ENCODE data around the gene FIP1L1.

Gene FIP1L1

DNA sequence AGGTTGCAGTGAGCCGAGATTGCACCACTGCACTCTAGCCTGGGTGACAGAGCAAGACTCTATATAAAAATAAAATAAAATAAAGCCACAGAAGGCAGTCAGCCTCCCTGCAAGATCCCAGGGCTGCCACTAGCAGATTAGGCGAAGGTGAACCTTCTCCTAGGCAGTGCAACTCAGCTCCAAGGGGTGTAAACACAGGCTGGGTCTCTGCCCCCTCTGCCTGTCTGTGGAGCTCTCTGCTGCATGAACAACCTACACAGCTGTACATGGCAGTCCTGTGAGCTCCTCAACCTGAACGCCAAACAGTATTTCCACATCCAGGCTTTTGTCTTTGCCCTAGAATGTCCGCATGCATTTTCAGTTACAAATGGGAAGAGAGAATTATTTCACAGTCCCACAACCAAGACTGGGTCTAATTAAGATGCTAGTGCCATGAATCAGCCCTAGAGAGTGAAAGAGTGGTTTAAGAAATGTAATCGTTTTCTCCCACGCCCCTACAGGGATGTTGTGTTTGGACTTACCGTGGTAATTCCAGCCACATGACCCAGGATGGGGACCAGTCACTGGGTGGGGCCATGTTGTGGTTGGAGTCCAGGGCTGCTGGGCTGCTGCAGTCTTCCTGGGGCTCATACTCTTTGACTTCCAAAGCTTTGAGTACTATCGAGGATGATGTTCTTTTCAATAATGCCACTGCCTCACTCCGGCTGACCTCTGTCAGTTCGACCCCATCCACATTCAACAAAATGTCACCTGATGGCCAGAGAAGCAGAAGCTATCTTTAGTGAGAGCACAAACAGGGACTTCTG, 99.0 kb downstream of the FIP1L1 start:
- no peak for DNase-seq

DNA sequence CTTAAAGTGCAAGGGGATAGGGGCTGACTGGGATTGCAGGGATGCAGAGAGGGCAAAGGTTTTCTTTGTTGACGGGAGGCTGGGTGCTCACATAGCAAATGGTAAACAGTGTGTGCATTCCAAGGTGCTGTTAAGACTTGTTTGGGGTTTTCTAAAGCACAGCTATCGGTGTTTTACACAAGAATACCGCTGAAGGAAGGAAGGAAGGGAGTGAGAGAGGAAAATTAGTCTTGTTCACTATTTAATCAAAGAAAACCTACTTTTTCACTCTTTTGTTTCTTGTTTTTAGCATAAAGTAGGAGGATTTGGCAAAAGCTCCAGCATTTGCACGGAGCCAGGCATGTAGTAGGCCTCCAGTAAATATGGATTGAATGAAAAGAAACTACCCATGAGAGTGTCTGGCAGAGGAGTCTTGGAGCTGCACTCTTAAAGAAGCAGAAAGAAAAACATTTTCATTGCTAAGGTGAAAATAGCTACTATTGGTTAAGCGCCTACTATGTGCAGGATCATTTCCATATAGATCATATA, 99.7 kb downstream of the FIP1L1 start:
- DNase-seq: no peak

DNA sequence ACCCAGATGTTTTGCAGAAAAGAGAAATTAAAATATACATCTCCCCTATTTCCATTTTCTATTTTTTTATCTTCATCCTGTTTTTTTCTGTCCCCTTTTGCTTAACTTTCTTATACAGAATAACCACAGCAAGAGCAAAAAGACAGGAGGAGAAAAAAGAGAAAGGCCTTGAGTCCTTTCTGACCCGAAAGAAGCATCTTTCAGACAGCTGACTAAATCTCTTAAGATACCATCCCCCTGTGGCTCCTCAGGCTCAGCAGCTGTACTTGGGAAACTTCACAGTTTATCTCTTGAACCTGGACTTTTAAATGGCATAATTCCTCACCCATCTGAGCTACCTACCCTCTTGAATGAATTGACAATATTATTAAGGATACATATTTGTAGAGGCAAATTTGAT, 100.2 kb downstream of the FIP1L1 start:
- no peak for DNase-seq

DNA sequence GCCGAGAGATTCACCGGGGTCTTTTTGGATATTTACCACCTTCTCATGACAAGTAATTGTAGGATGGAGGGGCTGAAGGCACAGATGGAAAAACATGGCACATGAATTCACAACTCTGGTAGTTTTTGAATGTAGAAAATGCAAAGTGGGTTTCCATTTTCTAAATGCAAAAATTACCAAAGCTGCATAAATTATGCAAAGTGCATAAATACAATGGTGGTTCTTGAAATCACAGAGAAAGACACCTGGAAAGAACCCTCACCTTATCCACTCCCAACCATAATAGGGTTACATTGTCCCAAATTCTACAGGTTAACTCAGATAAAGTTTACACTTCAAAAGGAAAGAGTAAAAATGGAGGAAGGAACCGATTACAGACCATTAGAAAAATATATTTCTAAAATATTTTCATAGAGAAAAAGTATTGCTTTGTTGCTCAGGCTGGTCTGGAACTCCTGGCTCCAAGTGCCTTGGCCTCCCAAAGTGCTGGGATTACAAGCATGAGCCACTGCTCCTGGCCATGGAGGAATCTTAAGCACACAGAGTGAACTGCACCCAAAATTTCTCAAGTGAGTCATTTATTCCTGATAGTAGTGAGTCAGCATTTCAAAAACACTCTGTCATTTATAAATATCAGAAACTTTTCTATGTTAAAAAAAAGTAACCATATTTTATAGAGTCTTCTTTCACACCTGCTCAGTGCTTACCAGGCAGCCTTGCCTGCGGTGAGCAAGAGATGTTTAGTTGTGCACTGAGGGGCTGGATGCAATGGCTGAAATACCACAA, 101.4 kb downstream of the FIP1L1 start:
- DNase-seq: no peak

DNA sequence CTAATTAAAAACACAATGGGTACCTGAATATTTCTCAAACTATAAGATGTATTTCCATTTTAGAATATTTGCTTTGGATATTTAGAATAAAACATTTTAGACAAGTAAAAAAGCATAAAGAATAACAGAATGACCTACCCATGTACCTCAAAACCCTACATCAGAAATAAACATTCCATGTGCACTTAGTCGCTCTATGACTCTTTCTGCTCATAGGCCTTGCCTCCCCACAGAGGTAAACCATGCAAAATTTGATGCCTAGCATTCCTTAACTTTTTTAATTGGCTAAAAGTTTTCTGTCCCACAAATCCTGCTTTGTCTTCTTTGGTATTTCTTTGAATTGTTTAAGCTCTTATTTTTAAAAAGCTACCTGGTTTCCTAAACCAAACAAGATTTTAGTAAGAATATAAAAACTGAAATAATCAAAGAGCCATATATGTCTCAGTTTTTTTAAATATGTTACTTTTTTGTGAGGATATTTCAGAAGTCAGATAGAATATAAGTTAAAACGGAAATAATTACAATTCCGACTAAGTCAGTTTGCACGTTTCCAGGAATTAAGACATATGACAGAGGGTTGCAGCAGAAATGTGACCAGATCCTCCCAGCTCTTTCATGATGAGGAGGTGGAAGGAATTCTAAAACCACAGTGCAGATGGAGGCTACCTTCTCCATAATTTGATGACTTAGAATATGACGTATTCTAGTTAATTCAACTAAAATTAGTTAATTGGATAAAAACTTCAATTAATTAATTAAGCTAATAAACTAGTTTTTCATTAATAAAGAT, 102.5 kb downstream of the FIP1L1 start:
- DNase-seq: no peak

DNA sequence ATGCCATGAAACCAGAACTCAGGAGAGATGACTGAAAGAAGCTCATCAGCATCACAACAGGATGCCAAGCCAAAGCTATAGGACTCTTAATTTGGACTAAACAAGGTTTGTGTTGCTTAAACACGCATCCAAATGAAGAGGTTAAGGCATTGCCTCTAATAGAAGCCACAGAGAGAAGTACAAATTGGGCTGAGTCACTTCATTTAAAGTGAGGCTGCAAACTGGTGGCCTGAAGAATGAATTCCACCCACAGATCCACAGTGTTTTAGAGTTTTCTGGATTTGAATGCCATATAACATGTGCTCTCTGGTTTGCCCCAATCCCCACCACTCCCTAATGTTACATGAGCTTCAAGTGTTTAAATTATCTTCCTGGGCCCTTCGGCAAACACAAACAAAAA, 103.5 kb downstream of the FIP1L1 start:
- no peak for DNase-seq

DNA sequence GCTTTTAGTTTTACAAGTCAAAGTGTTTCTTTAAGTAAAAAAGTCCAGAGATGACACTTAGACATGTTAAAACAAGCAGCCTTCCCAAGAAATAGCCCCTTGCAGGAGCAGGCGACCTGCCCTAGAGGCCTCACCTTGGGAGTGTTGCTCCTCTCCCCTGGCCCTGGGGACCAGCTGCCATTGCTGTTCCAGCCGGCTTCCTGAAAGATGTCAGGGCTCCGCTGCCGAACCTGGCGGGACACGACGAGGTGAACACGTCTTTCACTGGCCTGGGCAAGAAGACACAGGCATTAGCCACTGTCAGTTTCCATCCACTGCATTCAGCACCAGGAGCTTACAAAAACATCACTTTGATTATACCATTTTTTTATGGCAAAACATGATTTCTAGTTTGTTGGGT, 104.1 kb downstream of the FIP1L1 start:
- no peak for DNase-seq

DNA sequence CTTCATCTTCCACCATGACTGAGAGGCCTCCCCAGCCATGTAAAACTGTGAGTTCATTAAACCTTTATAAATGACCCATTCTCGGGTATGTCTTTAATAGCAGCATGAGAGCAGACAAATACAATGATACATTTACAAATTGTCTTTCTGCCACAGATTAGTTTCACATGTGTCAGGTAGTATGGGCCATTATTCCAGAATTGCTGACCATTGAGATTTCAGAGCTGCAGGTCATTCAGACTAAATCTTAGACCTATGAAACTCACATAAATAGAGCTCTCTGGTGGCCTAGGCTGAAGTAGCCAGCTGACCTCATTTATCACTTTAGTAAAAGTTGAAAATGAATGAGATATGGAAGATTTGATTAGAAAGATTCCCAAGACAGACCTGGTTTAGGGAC, 105.8 kb downstream of the FIP1L1 start:
- no peak for DNase-seq

DNA sequence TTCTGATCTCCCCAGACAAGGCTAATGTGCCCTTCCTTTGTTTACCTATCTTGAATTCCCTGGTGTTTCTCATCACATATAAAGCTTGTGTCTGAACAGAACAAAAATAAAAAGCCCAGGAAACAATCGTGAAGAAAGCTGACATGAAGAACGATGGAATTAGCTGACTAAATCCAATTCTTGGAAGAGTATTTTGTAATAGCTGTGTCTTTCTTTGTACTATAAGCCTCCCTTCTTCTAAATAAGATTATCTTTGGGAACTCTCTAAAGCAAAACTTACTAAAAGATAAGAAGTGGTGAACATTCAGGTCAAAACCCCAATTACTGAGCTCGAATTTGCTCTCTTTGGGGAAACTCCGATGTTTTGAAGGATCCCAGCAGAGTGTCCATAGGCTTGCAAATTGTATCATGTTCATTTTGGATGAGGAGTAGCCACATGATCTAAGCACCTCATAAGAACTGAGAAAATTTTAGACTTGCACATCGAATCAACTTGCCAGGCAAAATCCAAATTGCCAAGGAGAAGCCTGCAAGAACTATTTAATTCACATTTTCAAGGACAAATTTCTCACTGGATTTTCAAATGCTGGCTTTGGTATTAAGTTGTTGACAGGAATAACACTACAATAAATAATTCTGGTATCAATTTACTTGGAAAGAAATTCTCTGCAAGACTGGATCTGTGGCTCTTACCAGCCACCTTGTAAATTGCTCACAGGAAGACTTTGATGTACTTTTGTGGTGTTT, 107.6 kb downstream of the FIP1L1 start:
- no peak for DNase-seq

DNA sequence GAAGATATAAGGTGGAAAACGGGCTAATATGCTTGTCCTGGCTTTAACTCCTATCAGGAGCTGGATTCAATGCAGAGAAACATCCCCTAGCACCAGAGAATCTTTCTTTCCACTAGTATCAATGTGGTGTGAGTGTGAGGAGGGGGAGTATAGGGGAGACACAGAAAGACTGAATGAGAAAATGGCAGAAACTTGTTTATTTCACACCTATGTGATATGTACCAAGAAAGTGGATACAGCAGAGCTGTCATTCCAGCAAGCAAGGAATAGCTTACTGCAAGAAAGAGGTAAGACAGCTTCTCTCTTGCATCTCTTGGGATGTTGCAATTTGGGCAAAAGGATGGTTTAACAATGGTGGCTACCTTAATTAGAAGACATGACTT, 108.2 kb downstream of the FIP1L1 start:
- DNase-seq: no peak

DNA sequence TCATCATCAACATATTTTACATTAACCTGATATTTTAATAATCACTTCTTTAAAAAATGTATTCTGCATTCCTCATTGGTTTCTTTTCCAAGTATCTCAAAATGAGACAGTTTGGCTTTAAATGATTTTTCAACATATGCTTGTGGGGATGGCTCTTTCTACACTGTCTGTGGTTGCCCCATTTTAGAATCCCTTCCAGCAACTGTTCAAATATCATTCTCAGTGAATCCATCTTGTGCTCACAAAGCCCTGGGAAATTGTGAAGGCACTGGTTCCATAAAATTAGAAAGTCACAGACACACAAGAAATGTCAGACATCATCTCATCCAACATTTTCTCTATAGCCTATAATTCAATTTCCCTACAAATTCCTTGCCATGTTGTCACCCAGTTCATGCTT, 110.3 kb downstream of the FIP1L1 start:
- no peak for DNase-seq

DNA sequence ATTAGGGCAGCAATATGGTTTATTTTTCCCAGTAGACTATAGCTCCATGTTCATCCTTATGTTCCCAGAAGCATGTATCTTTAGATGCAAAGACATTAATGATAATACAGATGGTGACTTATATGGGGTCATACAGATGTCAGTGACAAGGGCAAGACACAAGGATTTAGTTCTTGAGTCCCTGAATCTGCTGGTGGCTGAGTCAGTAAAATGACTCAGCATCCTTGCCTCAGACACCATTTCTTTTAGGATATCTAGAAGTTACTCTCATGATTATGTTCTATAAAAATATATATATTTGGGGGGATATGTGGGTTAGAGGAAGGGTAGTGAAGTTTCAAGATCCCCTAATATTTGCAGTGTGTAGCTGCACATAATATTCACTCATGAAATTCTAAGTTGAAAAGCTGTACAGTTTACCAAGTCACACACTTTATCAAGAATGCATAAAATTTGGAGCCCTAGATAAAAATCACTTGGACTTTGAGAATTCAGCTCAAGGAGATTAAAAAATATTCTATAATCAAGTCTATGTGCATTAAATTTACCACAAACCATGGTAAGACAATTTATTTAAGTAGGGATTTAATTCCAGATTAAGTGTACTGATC, 111.9 kb downstream of the FIP1L1 start:
- DNase-seq: no peak

DNA sequence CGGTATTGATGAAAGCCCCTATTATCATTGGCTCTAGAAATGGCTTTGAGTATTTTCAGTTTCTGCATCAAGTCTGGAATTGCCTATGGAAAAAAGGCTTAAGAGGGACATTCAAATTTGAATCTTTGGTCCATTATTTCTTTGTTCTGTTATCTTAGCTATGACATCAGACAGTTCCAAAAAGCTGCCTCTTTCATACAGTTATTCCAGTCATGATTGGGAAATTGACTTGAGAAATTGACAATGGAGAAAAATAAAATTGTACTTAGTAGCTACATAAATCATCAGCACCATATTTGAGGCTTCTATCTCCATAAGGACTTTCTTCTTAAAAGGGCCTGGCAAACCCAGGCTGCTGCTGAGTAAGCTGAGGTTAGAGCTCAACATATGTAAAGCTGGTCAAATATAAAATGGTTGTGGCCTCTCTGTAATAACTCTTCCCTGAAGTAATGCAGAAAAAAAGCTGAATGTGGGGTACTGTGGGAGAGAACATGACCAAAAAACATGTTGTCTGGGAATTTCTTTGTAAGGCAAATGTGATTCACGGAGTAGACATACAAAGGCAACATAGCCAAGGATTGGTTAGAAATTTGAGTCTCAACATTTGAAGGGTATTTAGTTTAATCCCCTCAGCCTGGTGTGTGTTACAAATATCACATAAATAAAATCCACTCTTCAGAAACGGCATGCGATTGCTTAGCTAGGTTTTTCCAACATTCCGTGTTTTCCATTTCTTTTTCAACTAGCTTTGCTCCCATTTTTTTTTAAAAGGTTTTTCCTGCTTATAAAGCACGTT, 112.9 kb downstream of the FIP1L1 start:
- no peak for DNase-seq

DNA sequence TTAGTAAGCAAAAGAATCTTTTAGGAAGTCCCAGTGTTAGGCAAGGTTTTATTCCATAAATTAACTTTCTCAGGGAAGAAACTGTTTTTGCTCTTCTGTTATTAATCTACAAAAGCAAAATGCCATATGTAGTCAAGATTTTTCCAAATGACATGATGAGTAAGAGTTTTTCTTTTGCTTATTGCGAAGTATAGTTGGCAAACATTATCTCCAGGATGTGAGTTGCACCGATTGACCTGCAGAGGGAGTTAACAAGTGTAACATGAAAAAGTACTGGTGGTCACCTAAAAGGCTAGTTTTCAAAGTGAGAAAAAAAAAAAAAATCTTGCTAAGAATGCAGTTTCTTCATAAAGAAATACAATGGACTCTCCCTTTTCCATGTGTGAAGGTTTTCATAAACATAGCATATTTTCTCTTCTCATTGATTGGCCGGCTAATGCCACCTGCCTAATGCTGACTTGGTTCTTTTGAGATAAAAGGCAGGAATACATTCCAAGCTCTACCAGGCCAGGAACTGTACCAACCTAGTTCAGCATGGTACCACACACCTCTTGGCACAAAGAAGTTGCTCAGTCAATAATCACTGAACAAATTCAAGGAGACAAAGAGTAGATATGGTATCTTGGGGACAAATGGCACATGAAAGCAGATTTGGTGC, 113.7 kb downstream of the FIP1L1 start:
- no peak for DNase-seq

DNA sequence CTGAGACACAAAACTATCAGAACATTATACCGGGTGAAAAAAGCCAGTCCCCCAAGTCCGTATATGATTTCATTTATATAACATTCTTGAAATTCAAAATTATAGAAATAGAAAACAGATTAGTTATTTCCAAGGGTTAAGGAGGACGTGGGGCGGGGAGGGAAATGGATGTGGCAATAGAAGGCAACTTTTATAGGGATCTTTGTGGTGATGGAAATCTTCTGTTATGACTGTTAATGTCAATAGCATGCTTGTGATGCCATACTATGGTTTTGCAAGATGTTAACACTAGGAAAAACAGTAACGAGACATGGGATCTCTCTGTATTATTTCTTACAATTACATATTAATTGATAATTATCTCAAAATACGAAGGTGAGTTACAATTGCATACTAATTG, 117.4 kb downstream of the FIP1L1 start:
- no peak for DNase-seq

DNA sequence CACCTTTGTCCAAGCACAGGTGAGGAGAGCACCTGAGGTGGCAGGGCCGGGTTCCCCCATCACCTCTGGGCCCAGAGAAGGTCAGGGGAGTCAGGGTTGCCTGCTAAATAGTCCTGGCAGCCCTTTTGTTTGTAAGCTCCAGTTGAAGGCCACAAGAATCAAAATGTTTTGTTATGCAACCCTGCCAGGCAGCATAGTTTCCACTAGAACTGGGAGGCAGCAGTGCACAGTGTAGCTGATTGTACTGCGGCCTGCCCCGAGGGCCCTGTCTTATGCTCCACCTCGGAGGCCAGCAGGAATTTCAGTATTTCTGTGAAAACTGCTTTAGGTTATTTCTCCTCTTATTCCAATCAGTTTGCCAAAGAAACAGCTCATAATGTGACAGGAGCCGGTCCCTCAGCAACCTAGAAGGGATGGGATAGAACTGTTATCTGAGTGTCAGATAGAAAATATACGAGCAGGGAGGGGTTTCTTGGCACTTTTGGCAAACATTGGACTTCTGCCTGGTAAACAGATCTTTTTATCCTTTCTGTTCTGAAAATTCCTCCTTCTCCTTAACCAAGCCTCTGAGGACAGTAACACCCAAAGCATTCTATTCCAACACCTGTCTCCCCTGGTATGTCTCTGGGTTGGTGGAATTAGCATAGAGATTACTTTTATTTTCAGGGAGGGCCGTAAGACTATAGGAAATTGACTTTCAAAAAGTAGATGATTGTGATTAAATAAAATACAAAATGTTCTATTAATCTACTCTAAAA, 120.2 kb downstream of the FIP1L1 start:
- DNase-seq: no peak

DNA sequence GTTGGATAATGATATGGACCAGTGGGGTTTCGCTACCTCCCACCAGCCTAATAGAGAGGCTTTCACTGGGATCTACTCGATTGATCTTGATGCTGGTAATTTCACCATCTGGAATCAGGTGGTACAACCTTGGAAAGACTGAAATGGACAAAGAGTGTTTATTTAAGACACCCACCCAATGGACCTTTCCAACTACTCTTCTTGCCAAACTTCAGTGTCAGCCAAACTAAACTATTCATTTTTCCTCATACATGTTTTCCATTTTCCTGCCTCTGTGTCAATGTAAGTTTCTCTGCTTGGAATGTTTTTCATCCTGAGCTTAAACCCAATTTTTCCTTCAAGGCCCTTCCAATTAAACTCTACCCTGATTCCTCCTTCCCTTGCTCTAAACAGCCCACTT, 121.3 kb downstream of the FIP1L1 start:
- DNase-seq: no peak

DNA sequence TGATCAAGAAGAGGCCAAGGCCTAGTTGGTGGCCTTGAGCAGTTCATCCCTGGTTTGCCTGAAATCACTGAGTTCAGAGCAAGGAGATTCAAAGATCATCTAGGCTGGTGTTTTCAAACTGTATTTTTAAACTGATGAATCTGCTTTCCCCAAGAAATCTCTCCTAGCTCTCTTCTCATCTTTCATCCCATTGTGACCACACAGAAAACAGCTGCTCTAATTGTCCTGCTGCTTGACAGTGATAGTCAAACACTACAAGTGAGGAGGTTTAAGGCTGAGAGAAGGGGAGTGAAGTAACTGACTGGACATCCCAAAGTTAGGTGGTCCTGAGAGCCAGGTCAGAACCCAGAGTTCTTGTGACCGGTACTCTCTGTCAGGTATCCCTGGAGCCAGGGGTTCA, 122.3 kb downstream of the FIP1L1 start:
- DNase-seq: no peak

DNA sequence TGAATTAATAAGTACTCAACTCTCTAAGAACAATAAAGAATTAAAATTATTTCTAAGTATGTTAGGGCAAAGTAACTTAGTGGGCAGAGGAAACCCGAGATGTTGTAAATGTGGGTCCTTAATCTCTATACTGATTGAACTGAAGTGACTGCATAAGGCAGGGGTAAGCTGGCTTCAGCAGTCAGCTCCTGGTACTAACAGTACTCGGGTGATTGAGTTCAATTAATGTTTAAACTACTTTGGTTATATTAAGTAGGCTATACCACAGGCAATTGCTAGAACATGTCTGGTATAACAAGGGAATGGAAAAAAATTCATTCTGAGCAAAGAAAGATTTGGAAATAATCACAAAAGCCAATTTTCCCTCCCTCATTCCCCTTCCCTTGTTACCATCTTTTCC, 123.1 kb downstream of the FIP1L1 start:
- DNase-seq: no peak

DNA sequence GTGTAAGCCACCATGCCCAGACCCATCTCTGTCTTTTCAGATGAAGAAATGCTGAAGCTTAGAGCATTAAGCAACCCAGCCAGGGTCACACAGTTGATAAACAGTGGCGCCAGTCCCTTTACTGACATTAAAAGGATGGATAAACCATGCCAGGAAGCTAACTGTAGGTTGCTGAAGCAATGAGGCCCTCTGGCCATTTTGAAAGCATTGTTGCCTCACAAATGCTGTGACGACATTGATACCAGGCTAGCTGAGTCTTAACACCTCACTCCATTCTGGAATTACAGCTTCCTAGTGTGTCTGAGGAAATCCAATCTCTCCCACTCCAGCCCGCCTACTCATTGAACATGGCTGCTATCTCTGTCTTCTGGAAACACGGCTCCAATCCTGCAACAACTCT, 124.1 kb downstream of the FIP1L1 start:
- no peak for DNase-seq

All from central memory CD4-positive, alpha-beta T cell (primary cell).